GM12874 (cell line): Measurements from ENCODE around the gene PLEKHH3.

Source experiments
- CTCF ChIP-seq: IDR thresholded peaks from 2 replicates; pipeline ENCODE4 v1.5.1; 2011; ENCODE audit warnings: low read depth, mild to moderate bottlenecking, control low read depth, low read length, moderate library complexity; ENCODE audit not compliant: insufficient read depth

PLEKHH3 gene

DNA sequence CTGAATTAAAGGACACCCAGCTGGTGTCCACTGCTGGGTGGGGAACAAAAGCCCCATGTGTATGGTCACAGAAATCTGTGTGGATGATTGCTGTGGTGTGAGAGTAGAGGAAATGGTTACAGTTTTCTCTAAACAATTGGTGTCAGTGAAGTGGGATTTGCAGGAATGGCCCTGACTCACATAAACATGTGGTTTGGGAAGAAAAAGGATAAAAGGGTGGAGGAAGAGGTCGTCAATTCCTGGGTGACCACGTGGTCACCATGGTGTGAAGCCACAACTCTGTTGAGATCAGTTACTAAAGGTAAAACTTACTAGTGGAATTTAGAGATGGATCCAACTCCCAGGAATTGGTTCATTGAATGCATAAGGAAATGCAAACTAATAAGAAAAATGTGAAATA, 21.3 kb downstream of the PLEKHH3 start:
- no peak for TF ChIP-seq CTCF

DNA sequence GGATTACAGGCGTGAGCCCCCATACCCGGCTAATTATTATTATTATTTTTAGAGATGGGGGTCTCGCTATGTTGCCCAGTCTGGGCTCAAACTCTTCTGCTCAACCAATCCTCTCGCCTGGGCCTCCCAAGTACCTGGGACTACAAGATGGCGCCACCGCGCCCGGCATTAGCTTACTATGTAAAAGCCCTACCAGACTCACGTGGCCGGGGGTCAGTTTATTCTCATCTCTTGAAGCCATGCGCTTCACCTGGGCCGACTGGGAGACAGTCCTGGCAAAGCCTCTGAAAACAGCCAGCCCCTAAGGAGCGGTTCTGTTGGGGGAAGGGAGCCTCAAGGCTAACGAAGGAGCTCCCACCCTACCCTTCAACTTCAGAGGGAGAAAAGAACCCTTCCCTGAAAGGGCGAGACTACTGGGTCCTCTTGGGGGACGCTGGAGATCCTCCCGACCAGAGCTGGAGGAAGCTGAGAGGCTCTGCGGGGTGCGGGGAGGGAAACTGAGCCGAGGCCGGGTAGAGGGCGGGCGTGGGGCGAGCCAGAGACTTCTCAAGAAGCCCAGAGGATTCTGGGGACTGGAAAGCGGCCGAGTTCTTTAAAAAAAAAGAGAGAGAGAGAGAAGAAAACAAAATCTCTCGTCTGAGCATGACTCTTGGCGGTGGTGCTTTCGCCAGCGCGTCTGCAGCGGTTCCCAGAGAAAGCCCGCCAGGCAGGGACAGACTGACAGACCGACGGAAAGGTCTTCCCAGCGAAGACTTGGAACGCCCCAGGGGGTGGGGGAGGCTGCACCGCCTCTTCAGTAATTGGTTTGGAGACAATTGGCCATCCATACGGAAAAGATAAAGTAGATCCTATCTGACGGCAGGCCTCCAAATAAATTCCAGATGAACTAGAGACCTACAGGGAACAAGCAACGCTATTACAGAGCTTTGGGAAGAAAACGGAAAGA, 23.3 kb downstream of the PLEKHH3 start:
- no peak for TF ChIP-seq CTCF

- TF ChIP-seq CTCF: no peak
These were observed 25.4 kb downstream of the PLEKHH3 start for GRCh38 chr17:42651392-42651791.

- TF ChIP-seq CTCF: no peak
These were observed 29.0 kb downstream of the PLEKHH3 start for GRCh38 chr17:42647778-42648177.

GRCh38 chr17:42642336-42642735, 34.5 kb downstream of the PLEKHH3 start:
- TF ChIP-seq CTCF: no peak

- TF ChIP-seq CTCF: no peak
These were observed 36.7 kb downstream of the PLEKHH3 start for GRCh38 chr17:42640121-42640520.

DNA sequence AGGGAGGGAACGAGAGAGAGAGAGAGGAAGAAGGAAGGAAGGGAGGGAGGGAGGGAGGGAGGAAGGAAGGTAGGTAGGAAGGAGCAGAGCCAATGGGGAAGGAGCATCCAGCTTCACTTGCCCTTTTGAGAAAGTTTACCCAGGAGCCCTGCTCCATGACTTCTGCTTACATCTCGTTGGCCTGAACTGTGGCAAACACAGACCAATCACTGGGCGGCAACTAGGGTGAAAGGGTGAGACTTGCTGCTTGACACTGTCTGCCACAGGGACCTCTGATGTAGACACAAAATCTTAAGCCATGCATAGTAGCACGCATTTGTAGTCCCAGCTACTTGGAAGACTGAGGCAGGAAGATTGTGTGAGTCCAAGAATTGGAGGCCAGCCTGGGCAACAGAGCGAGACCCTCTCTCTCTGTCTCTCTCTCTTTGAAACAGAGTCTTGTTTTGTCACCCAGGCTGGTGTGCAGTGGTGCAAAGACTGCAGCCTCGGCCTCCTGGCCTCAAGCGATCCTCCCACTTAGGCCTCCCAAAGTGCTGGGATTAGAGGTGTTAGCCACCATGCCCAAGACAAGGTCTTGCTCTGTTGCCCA, 37.2 kb downstream of the PLEKHH3 start:
- no peak for TF ChIP-seq CTCF
